ENCODE results near the gene POU6F1.

- TF ChIP-seq CTCF (IDR thresholded peaks at IDR 0.05) (no peak), POLR2A (IDR thresholded peaks at IDR 0.05) (no peak)
These were observed 45.9 kb downstream of the POU6F1 start for GRCh38 chr12:51171884-51172514.
